ENCODE data around the gene NBPF3.

NBPF3 gene

GRCh38 chr1:21525340-21525717 lies 85.4 kb downstream of the NBPF3 start:
- Histone ChIP-seq H3K27ac (ENCODE audit: insufficient read depth, low read depth, low read length, poor library complexity, severe bottlenecking) (peak overlapping the region; percentile 26), H3K36me3 (ENCODE audit: control insufficient read depth, insufficient read depth, low read length) (no peaks in the 10 kb centered on the region), H3K4me3 (ENCODE audit: insufficient read depth, low read depth, low read length) (no peak overlapping the region), H3K27me3 (ENCODE audit: control insufficient read depth, insufficient read depth, low read length, poor library complexity, severe bottlenecking) (no peaks in the 10 kb centered on the region), H3K9me3 (ENCODE audit: control insufficient read depth, low read length) (no peaks in the 10 kb centered on the region), H3K4me1 (ENCODE audit: control insufficient read depth, insufficient read depth, low read length) (peaks cover 22% of the 10 kb centered on the region)
- 82 to 84% methylated on average over 7 of the region's 7 CpGs for WGBS, 2 experiments

- no peak overlapping the region for H3K4me3 ChIP-seq (ENCODE audit: insufficient read depth, low read depth, low read length)
- H3K27me3 ChIP-seq (ENCODE audit: control insufficient read depth, insufficient read depth, low read length, poor library complexity, severe bottlenecking) = no peaks in the 10 kb centered on the region
- WGBS, 2 experiments = 93 to 98% methylated on average over 1 of the region's 1 CpG
- no peaks in the 10 kb centered on the region for H3K36me3 ChIP-seq (ENCODE audit: control insufficient read depth, insufficient read depth, low read length)
- H3K27ac ChIP-seq (ENCODE audit: insufficient read depth, low read depth, low read length, poor library complexity, severe bottlenecking) = no peak overlapping the region
- no peaks in the 10 kb centered on the region for H3K9me3 ChIP-seq (ENCODE audit: control insufficient read depth, low read length)
- H3K4me1 ChIP-seq (ENCODE audit: control insufficient read depth, insufficient read depth, low read length) = peaks cover 17% of the 10 kb centered on the region
Measured at GRCh38 chr1:21526441-21526840, 86.5 kb downstream of the NBPF3 start.

DNA sequence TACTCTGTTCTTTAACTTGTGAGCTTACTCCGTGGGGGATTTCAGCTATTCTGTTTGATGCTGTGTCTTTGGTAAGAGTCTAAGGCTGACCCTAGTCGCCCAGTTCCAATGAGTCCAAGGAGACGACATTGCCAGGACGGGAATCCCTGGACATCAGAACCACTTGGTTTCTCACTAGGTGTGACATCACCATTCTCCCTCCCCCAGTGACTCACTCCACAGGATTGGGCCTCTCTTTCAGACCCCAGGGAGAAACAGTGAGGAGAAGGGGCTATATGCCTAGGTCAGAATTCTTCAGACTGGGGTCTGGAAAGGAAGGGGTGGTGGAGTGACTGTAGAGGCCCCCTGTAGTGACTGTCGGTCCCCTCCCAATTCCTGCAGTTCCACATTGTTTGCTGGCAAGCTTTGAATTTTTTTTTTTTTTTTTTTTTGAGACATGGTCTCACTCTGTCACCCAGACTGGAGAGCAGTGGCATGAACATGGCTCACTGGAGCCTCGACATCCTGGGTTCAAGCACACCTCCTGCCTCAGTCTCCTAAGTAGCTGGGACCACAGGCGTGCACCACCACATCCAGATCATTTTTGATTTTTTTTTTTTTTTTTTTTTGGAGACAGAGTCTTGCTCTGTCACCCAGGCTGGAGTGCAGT lies 90.6 kb downstream of the NBPF3 start:
- H3K9me3 ChIP-seq (ENCODE audit: control insufficient read depth, low read length) = no peaks in the 10 kb centered on the region
- H3K27ac ChIP-seq (ENCODE audit: insufficient read depth, low read depth, low read length, poor library complexity, severe bottlenecking) = peak overlapping the region; percentile 63
- H3K27me3 ChIP-seq (ENCODE audit: control insufficient read depth, insufficient read depth, low read length, poor library complexity, severe bottlenecking) = no peaks in the 10 kb centered on the region
- WGBS, 2 experiments = 62 to 63% methylated on average over 7 of the region's 7 CpGs
- no peaks in the 10 kb centered on the region for H3K36me3 ChIP-seq (ENCODE audit: control insufficient read depth, insufficient read depth, low read length)
- H3K4me3 ChIP-seq (ENCODE audit: insufficient read depth, low read depth, low read length) = no peak overlapping the region
- H3K4me1 ChIP-seq (ENCODE audit: control insufficient read depth, insufficient read depth, low read length) = peaks cover 17% of the 10 kb centered on the region

- Histone ChIP-seq H3K27ac (ENCODE audit: insufficient read depth, low read depth, low read length, poor library complexity, severe bottlenecking) (no peak overlapping the region), H3K36me3 (ENCODE audit: control insufficient read depth, insufficient read depth, low read length) (no peaks in the 10 kb centered on the region), H3K9me3 (ENCODE audit: control insufficient read depth, low read length) (no peaks in the 10 kb centered on the region), H3K4me1 (ENCODE audit: control insufficient read depth, insufficient read depth, low read length) (peaks cover 17% of the 10 kb centered on the region), H3K4me3 (ENCODE audit: insufficient read depth, low read depth, low read length) (no peak overlapping the region), H3K27me3 (ENCODE audit: control insufficient read depth, insufficient read depth, low read length, poor library complexity, severe bottlenecking) (no peaks in the 10 kb centered on the region)
- WGBS, 2 experiments = 92 to 96% methylated on average over 5 of the region's 5 CpGs
Measured at GRCh38 chr1:21531241-21531640, 91.3 kb downstream of the NBPF3 start.

GRCh38 chr1:21532496-21532895 lies 92.6 kb downstream of the NBPF3 start:
- H3K9me3 ChIP-seq (ENCODE audit: control insufficient read depth, low read length) = no peaks in the 10 kb centered on the region
- no peaks in the 10 kb centered on the region for H3K27me3 ChIP-seq (ENCODE audit: control insufficient read depth, insufficient read depth, low read length, poor library complexity, severe bottlenecking)
- H3K4me3 ChIP-seq (ENCODE audit: insufficient read depth, low read depth, low read length) = no peak overlapping the region
- H3K27ac ChIP-seq (ENCODE audit: insufficient read depth, low read depth, low read length, poor library complexity, severe bottlenecking) = no peak overlapping the region
- H3K36me3 ChIP-seq (ENCODE audit: control insufficient read depth, insufficient read depth, low read length) = no peaks in the 10 kb centered on the region
- WGBS, 2 experiments = 92 to 95% methylated on average over 3 of the region's 3 CpGs
- peaks cover 17% of the 10 kb centered on the region for H3K4me1 ChIP-seq (ENCODE audit: control insufficient read depth, insufficient read depth, low read length)

- Histone ChIP-seq H3K4me1 (ENCODE audit: control insufficient read depth, insufficient read depth, low read length) (peaks cover 17% of the 10 kb centered on the region), H3K36me3 (ENCODE audit: control insufficient read depth, insufficient read depth, low read length) (no peaks in the 10 kb centered on the region), H3K4me3 (ENCODE audit: insufficient read depth, low read depth, low read length) (no peak overlapping the region), H3K27ac (ENCODE audit: insufficient read depth, low read depth, low read length, poor library complexity, severe bottlenecking) (no peak overlapping the region), H3K27me3 (ENCODE audit: control insufficient read depth, insufficient read depth, low read length, poor library complexity, severe bottlenecking) (no peaks in the 10 kb centered on the region), H3K9me3 (ENCODE audit: control insufficient read depth, low read length) (no peaks in the 10 kb centered on the region)
- WGBS, 2 experiments = 94 to 99% methylated on average over 4 of the region's 4 CpGs
Measured at GRCh38 chr1:21532992-21533534, 93.1 kb downstream of the NBPF3 start.

GRCh38 chr1:21534146-21534545 lies 94.2 kb downstream of the NBPF3 start:
- 86 to 88% methylated on average over 5 of the region's 5 CpGs for WGBS, 2 experiments
- H3K27me3 ChIP-seq (ENCODE audit: control insufficient read depth, insufficient read depth, low read length, poor library complexity, severe bottlenecking) = no peaks in the 10 kb centered on the region
- no peaks in the 10 kb centered on the region for H3K36me3 ChIP-seq (ENCODE audit: control insufficient read depth, insufficient read depth, low read length)
- H3K27ac ChIP-seq (ENCODE audit: insufficient read depth, low read depth, low read length, poor library complexity, severe bottlenecking) = no peak overlapping the region
- no peaks in the 10 kb centered on the region for H3K9me3 ChIP-seq (ENCODE audit: control insufficient read depth, low read length)
- H3K4me3 ChIP-seq (ENCODE audit: insufficient read depth, low read depth, low read length) = no peak overlapping the region
- H3K4me1 ChIP-seq (ENCODE audit: control insufficient read depth, insufficient read depth, low read length) = peaks cover 17% of the 10 kb centered on the region

Data from ectodermal cell (in vitro differentiated cells).